MCF 10A (cell line): ENCODE data around the gene HOXB5. TPM values are rescaled to one million over a fixed set of nuclear protein-coding genes. Genes with fewer than 3 reads are reported as not detected.

Experiments
- BruUV-seq: library from RNA; stranded (reverse); fragments of 400-500 nt; replicated peaks from 2 replicates; lab custom pipeline; 2021; lab: Mats Ljungman, UMichigan
- CTCF ChIA-PET: fragments of 300-600 bp; sonication (Branson Sonifier 250); formaldehyde crosslinking; extraction: SDS; loops from one replicate; lab custom pipeline; 2021; ENCODE audit warnings: antibody characterized with exemption, inconsistent platforms; lab: Yijun Ruan, JAX
- POLR2A ChIA-PET: fragments of 300-600, 350-650 bp; sonication (Branson Sonifier 250); formaldehyde crosslinking; extraction: SDS; loops from one replicate; lab custom pipeline; 2020; ENCODE audit warnings: antibody characterized with exemption, inconsistent platforms; lab: Yijun Ruan, JAX
- DNase-seq: peaks from one replicate; pipeline ENCODE4 v3.0.0-alpha.2; 2018; ENCODE audit not compliant: unreplicated experiment
- H3K27ac Mint-ChIP-seq: one replicate; pipeline ENCODE4 v1.8.0; 2022; ENCODE audit warnings: mild to moderate bottlenecking, low read depth, mixed read lengths; ENCODE audit not compliant: unreplicated experiment
- H3K27me3 Mint-ChIP-seq: one replicate; pipeline ENCODE4 v1.8.0; 2022; ENCODE audit warnings: mixed read lengths; ENCODE audit not compliant: insufficient read depth, unreplicated experiment
- H3K36me3 Mint-ChIP-seq: one replicate; pipeline ENCODE4 v1.8.0; 2022; ENCODE audit warnings: mild to moderate bottlenecking, moderate library complexity, mixed read lengths; ENCODE audit not compliant: insufficient read depth, unreplicated experiment
- H3K4me1 Mint-ChIP-seq: one replicate; pipeline ENCODE4 v1.8.0; 2022; ENCODE audit warnings: mixed read lengths; ENCODE audit not compliant: insufficient read depth, unreplicated experiment
- H3K4me3 Mint-ChIP-seq: one replicate; pipeline ENCODE4 v1.8.0; 2022; ENCODE audit warnings: mild to moderate bottlenecking, moderate library complexity, mixed read lengths; ENCODE audit not compliant: unreplicated experiment
- H3K9me3 Mint-ChIP-seq: one replicate; pipeline ENCODE4 v1.8.0; 2022; ENCODE audit warnings: mixed read lengths; ENCODE audit not compliant: unreplicated experiment
- intact Hi-C: fragments of 100-400 bp; cut with micrococcal nuclease; formaldehyde crosslinking; loops from 2 replicates; pipeline ENCODE4 v1.14.1; 2022
- total RNA-seq: library from RNA; stranded (reverse); gene quantifications from 2 replicates; pipeline ENCODE4 v1.2.3, GENCODE V29; 2022
- TF ChIP-seq, protein P1 (sequence below): fragments of 200-600 bp; IDR thresholded peaks from one replicate; pipeline ENCODE4 v1.8.0; 2022; ENCODE audit warnings: antibody characterized with exemption, mild to moderate bottlenecking; ENCODE audit not compliant: unreplicated experiment

HOXB5 gene
- total RNA-seq, 1 experiment from 2014 or later: not detected

DNA sequence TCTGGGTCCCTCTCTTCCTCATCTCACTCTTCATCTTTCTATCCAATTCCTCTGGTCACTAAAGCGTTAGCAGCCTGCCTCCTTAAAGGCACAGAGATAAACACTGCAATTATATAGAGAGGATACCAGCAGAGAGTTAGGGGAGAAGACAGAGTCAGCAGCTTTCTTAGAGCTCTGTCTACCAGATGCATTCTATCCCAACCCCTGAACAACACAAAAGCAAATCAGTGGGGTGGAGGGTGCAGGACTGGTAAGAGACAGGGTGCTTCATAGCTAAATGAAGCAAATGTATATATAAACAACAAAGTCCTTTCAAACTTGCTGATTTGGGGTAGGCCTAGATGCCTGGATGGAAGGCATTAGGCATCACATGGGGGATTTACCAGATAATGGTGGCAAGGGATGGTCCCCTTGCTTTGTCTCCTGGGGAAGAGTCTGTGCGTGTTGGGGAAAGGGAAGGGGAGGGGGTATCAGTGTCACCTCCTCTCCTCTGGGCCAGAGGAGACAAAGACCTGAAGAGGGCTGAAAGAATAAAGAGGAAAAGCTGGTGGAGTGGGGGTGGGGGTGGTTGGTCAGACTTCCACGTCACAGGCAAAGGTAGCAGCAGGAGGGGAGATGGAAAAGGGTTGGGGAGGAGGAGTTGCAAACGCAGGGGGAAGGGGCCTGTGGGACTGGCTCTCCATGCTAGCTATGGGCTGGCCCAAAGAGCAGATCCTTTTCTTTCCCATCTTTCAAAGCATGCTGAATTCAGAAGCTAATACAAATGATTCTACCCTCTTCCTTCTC, 27.5 kb downstream of the HOXB5 start:
- Mint-ChIP-seq H3K4me1 (no peaks in the 10 kb centered on the region), H3K27me3 (no peaks in the 10 kb centered on the region), H3K9me3 (no peaks in the 10 kb centered on the region), H3K36me3 (no peaks in the 10 kb centered on the region), H3K27ac (no peak overlapping the region), H3K4me3 (no peak overlapping the region)
- TF ChIP-seq, protein P1, sequence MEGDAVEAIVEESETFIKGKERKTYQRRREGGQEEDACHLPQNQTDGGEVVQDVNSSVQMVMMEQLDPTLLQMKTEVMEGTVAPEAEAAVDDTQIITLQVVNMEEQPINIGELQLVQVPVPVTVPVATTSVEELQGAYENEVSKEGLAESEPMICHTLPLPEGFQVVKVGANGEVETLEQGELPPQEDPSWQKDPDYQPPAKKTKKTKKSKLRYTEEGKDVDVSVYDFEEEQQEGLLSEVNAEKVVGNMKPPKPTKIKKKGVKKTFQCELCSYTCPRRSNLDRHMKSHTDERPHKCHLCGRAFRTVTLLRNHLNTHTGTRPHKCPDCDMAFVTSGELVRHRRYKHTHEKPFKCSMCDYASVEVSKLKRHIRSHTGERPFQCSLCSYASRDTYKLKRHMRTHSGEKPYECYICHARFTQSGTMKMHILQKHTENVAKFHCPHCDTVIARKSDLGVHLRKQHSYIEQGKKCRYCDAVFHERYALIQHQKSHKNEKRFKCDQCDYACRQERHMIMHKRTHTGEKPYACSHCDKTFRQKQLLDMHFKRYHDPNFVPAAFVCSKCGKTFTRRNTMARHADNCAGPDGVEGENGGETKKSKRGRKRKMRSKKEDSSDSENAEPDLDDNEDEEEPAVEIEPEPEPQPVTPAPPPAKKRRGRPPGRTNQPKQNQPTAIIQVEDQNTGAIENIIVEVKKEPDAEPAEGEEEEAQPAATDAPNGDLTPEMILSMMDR: no peak
- ChIA-PET POLR2A (no interaction called here), CTCF (no interaction called here)
- DNase-seq: no peak
- BruUV-seq: no TSS peak
- intact Hi-C loops: no loop called here

DNA sequence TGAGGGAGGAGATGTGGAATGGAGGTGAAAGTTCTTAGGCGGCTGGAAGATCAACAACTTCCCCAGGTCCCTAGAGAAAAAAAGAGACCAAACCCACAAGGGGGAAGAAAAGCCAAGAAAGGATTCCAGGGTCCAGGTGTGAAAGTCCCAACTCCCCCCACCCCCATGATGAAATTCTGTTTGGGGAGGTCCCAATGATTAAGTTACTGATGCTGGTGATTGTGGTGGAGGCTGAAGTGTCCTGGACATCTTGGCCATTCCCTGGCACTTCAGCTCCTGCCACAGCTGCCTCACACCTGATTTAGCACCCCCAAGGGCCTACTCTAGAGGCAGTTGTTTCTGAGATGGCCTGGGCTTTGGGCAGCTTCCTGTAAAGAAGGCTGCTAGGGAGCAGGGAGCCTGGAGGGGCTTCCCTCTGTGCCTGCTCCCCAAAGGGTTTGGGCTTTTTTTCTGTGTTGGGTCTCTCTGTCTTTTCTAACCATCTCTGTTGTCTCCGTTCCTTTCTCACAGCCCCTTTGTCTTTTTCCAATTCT, 28.5 kb downstream of the HOXB5 start:
- TF ChIP-seq, protein P1: no peak
- H3K27ac Mint-ChIP-seq: no peak overlapping the region
- H3K4me3 Mint-ChIP-seq: no peak overlapping the region
- H3K27me3 Mint-ChIP-seq: no peaks in the 10 kb centered on the region
- no peaks in the 10 kb centered on the region for H3K4me1 Mint-ChIP-seq
- BruUV-seq: no TSS peak
- ChIA-PET POLR2A (no interaction called here), CTCF (no interaction called here)
- no peaks in the 10 kb centered on the region for H3K36me3 Mint-ChIP-seq
- intact Hi-C loops: no loop called here
- H3K9me3 Mint-ChIP-seq: no peaks in the 10 kb centered on the region
- no peak for DNase-seq

DNA sequence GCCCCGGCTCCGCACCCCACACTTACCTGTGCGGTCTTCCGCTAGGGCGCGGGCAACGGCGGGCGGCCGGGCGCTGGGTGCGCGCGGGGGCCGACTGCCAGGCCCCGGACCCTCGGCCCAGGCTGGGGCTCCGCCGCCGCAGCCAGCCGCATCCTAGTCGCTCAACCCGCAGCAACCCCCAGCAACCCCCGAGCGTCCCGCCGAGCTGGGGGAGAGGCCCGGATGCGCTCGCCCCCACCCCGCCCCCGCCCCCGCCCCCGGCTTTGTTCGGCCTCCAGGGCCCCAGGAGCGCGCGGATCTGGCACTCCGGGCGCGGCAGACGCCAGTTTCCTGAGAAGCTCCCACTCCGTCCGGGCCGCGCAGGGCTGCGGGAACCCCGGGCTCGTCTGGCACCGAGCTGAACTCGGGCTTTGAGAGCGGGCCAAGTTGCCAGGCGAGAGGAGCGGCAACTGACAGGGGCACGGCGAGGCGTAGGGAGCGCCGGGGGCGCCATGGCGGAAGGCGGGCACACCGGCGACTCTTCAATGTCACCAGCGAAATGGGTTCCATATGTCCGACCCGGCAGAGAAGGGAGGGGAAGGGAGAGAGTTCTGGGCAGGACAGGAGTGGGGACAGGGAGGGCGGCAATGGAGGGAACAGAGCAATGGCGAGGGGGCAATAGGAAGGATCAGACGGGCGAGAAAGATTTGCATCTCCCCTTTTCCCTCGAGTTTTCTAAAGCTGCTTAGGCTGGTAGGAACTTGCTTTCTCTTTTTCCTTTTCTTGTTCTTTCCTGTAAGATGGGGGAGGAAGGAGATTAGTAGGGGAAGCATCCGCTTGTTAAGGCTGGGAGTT, 29.2 kb downstream of the HOXB5 start:
- ChIA-PET CTCF (interaction anchor here (0.7 kb wide), 1 partner anchor 228 kb away, joined by 3 read pairs; no protein-coding TSS in a partner anchor), POLR2A (no interaction called here)
- Mint-ChIP-seq H3K27me3 (no peaks in the 10 kb centered on the region), H3K4me3 (no peak overlapping the region), H3K27ac (no peak overlapping the region), H3K9me3 (no peaks in the 10 kb centered on the region), H3K4me1 (no peaks in the 10 kb centered on the region), H3K36me3 (no peaks in the 10 kb centered on the region)
- no TSS peak for BruUV-seq
- TF ChIP-seq, protein P1: no peak
- intact Hi-C loops: no loop called here
- no peak for DNase-seq

DNA sequence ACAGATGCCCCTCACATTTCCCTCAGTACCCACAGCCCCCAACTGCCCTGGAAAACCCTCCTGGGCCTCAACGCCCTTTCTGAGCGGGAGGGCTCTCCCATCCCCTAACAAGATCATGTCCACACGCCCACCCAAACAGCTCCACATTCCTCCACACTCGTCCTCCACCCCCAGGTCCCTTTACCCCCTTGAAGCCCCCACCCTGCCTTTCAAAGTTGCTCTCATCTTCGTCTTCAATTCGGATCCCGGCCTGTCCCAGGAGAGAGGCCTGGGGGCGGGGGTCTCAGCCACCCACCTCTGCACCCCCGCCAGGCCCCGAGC, 29.8 kb downstream of the HOXB5 start:
- Mint-ChIP-seq H3K27ac (no peak overlapping the region), H3K4me3 (no peak overlapping the region), H3K4me1 (no peaks in the 10 kb centered on the region), H3K9me3 (no peaks in the 10 kb centered on the region), H3K27me3 (peaks cover 4% of the 10 kb centered on the region), H3K36me3 (no peaks in the 10 kb centered on the region)
- BruUV-seq: no TSS peak
- ChIA-PET CTCF (interaction anchor here (0.7 kb wide), 1 partner anchor 227 kb away, joined by 3 read pairs; no protein-coding TSS in a partner anchor), POLR2A (no interaction called here)
- no peak for DNase-seq
- TF ChIP-seq, protein P1: no peak
- intact Hi-C loops: no loop called here
